K562 (cell line): ENCODE data around the gene MYL12B. TPM values are rescaled to one million over a fixed set of nuclear protein-coding genes. Genes with fewer than 3 reads are reported as not detected.

Source experiments
- ARHGAP35 ChIP-seq: fragments of 450-650 bp; IDR thresholded peaks from 2 replicates; pipeline ENCODE4 v1.6.1; 2018; ENCODE audit not compliant: partially characterized antibody
- BCOR ChIP-seq: fragments of 450-650 bp; IDR thresholded peaks from 2 replicates; pipeline ENCODE4 v1.6.1; 2016
- CHD1 ChIP-seq: fragments of 200-600 bp; sonication (generic); IDR thresholded peaks from one replicate; pipeline ENCODE4 v1.6.1; 2012; ENCODE audit warnings: mild to moderate bottlenecking, moderate library complexity, low read length, inconsistent platforms
- CHD4 ChIP-seq: fragments of 200-600 bp; sonication (generic); IDR thresholded peaks from 3 replicates; pipeline ENCODE4 v1.6.1; 2012; ENCODE audit warnings: low read depth, mild to moderate bottlenecking, mixed read lengths, low read length, inconsistent platforms; ENCODE audit not compliant: insufficient read depth, insufficient replicate concordance, poor library complexity, severe bottlenecking
- COPS2 ChIP-seq: fragments of 450-650 bp; conservative IDR thresholded peaks from 2 replicates; pipeline ENCODE4 v1.6.1; 2016; ENCODE audit warnings: mild to moderate bottlenecking, moderate library complexity
- ETS2 ChIP-seq: IDR thresholded peaks from 2 replicates; pipeline ENCODE4 v1.6.1; 2016; ENCODE audit warnings: borderline replicate concordance, missing genetic modification characterization, mild to moderate bottlenecking, moderate library complexity, missing compliant biosample characterization; ENCODE audit not compliant: poor library complexity, severe bottlenecking
- MAFK ChIP-seq: IDR thresholded peaks from 2 replicates; pipeline ENCODE4 v1.6.1; 2011; ENCODE audit warnings: low read length, improper control_type of control experiment
- MAZ ChIP-seq, 2 experiments: fragments of 450-650 bp in 1 of 2; sonication (generic) in 1 of 2; formaldehyde crosslinking; IDR thresholded peaks in 1 of 2; conservative IDR thresholded peaks in 1 of 2; 2 replicates each; pipeline versions ENCODE4 v1.4.0 to v1.5.0; 2020; ENCODE audit warnings: mild to moderate bottlenecking in 1 of 2, missing genetic modification reagents in 1 of 2
- MCM3 ChIP-seq: fragments of 450-650 bp; IDR thresholded peaks from 2 replicates; pipeline ENCODE4 v1.6.1; 2016
- MTA3 ChIP-seq: fragments of 450-650 bp; formaldehyde crosslinking; IDR thresholded peaks from 2 replicates; pipeline ENCODE4 v1.6.1; 2017; ENCODE audit warnings: mild to moderate bottlenecking, borderline replicate concordance
- NR3C1 ChIP-seq: sonication (generic); formaldehyde crosslinking; IDR thresholded peaks from 2 replicates; pipeline ENCODE4 v1.8.1; 2022; ENCODE audit warnings: missing genetic modification reagents
- PHB ChIP-seq: fragments of 250-450 bp; sonication (Bioruptor Pico); IDR thresholded peaks from 2 replicates; pipeline ENCODE4 v1.5.0; 2021
- PHF20 ChIP-seq: fragments of 450-650 bp; IDR thresholded peaks from 2 replicates; pipeline ENCODE4 v1.6.1; 2018; ENCODE audit not compliant: partially characterized antibody
- PHF21A ChIP-seq: fragments of 450-650 bp; IDR thresholded peaks from 2 replicates; pipeline ENCODE4 v1.6.1; 2017; ENCODE audit warnings: low read depth, borderline replicate concordance
- PHTF2 ChIP-seq: fragments of 250-450 bp; sonication (Bioruptor Pico); IDR thresholded peaks from 2 replicates; pipeline ENCODE4 v1.5.0; 2021; ENCODE audit warnings: mild to moderate bottlenecking
- PTRF ChIP-seq: fragments of 450-650 bp; IDR thresholded peaks from 2 replicates; pipeline ENCODE4 v1.6.1; 2016; ENCODE audit warnings: mild to moderate bottlenecking, missing genetic modification characterization, missing compliant biosample characterization
- RNF2 ChIP-seq: sonication (generic); IDR thresholded peaks from 2 replicates; pipeline ENCODE4 v1.6.1; 2016
- SAFB ChIP-seq: fragments of 200-400 bp; formaldehyde crosslinking; IDR thresholded peaks from 2 replicates; pipeline ENCODE4 v1.6.1; 2017; ENCODE audit warnings: low read depth, low read length, borderline replicate concordance
- SRSF1 ChIP-seq: fragments of 200-400 bp; formaldehyde crosslinking; IDR thresholded peaks from 2 replicates; pipeline ENCODE4 v1.6.1; 2017; ENCODE audit warnings: mild to moderate bottlenecking, low read depth, low read length, moderate library complexity
- SRSF3 ChIP-seq: fragments of 200-400 bp; formaldehyde crosslinking; IDR thresholded peaks from 2 replicates; pipeline ENCODE4 v1.6.1; 2016; ENCODE audit warnings: mild to moderate bottlenecking, low read length, moderate library complexity; ENCODE audit not compliant: insufficient read depth
- SRSF9 ChIP-seq: fragments of 200-400 bp; formaldehyde crosslinking; IDR thresholded peaks from 2 replicates; pipeline ENCODE4 v1.6.1; 2017; ENCODE audit warnings: low read depth, low read length, borderline replicate concordance
- TFAP4 ChIP-seq: sonication (generic); formaldehyde crosslinking; IDR thresholded peaks from 2 replicates; pipeline ENCODE4 v1.8.0; 2022; ENCODE audit warnings: missing genetic modification reagents, mild to moderate bottlenecking, moderate library complexity, borderline replicate concordance
- THRAP3 ChIP-seq: fragments of 450-650 bp; IDR thresholded peaks from 2 replicates; pipeline ENCODE4 v1.6.1; 2016; ENCODE audit warnings: mild to moderate bottlenecking, inconsistent platforms, borderline replicate concordance
- ZNF274 ChIP-seq: IDR thresholded peaks from 2 replicates; pipeline ENCODE4 v1.6.1; 2011; ENCODE audit warnings: low read depth, mild to moderate bottlenecking, low read length, moderate library complexity, borderline replicate concordance
- ZNF347 ChIP-seq: fragments of 450-650 bp; formaldehyde crosslinking; IDR thresholded peaks from 2 replicates; pipeline ENCODE4 v1.4.0; 2020; ENCODE audit warnings: low read depth, mild to moderate bottlenecking, moderate library complexity
- ZNF57 ChIP-seq: fragments of 450-650 bp; formaldehyde crosslinking; IDR thresholded peaks from 2 replicates; pipeline ENCODE4 v1.4.0; 2020; ENCODE audit warnings: mild to moderate bottlenecking, moderate library complexity
- ZNF780A ChIP-seq: fragments of 250-450 bp; sonication (Bioruptor Pico); IDR thresholded peaks from 2 replicates; pipeline ENCODE4 v1.5.0; 2021; ENCODE audit warnings: mild to moderate bottlenecking
- polyA plus RNA-seq, 8 experiments: library from polyadenylated mRNA; depleted of rRNA in 4 of 8; stranded (reverse) in 5 of 8; unstranded in 3 of 8; fragments of >200 nt; fragmentation: Nextera tagmentation in 2 of 8; fragmentation: Illumina TruSeq in 1 of 8; extraction: Ambion mirVana in 2 of 8; extraction: Trizol in 1 of 8; gene quantifications; 2 replicates each; pipeline versions ENCODE4 v1.2.1 to v1.2.3, GENCODE V29; 2011 to 2014; ENCODE audit warnings: inconsistent platforms in 1 of 8, missing spikeins in 1 of 8
- total RNA-seq, 7 experiments: library from RNA; depleted of rRNA in 6 of 7; stranded (reverse); fragments of >200 nt in 6 of 7; fragmentation: Illumina TruSeq in 2 of 7; extraction: Trizol in 2 of 7; gene quantifications; 2 replicates each; pipeline versions ENCODE4 v1.2.1 to v1.2.3, GENCODE V29; 2011 to 2021; ENCODE audit warnings: low replicate concordance in 1 of 7
- TF ChIP-seq, protein P1 (sequence below): IDR thresholded peaks from 3 replicates; pipeline ENCODE4 v1.6.1; 2011; ENCODE audit warnings: borderline replicate concordance, mild to moderate bottlenecking; ENCODE audit not compliant: insufficient read length, insufficient read depth
- TF ChIP-seq, protein P2 (sequence below): fragments of 250-450 bp; sonication (Bioruptor Pico); IDR thresholded peaks from 2 replicates; pipeline ENCODE4 v1.8.0; 2021; ENCODE audit warnings: moderate library complexity, mild to moderate bottlenecking, inconsistent platforms

Gene MYL12B
- total and polyA plus RNA-seq, 9 of the 15 experiments (the other 6 are each of a cell fraction or from before 2014, with no cell fraction given): 220 to 995 (median 463) TPM

- TF ChIP-seq, protein P1, sequence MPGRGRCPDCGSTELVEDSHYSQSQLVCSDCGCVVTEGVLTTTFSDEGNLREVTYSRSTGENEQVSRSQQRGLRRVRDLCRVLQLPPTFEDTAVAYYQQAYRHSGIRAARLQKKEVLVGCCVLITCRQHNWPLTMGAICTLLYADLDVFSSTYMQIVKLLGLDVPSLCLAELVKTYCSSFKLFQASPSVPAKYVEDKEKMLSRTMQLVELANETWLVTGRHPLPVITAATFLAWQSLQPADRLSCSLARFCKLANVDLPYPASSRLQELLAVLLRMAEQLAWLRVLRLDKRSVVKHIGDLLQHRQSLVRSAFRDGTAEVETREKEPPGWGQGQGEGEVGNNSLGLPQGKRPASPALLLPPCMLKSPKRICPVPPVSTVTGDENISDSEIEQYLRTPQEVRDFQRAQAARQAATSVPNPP: no peak
- TF ChIP-seq, protein P2, sequence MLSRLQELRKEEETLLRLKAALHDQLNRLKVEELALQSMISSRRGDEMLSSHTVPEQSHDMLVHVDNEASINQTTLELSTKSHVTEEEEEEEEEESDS (CRISPR knock-in tag): no peak
- TF ChIP-seq SRSF1 (0 out of 2 replicates have a peak, but pooled peaks have one; percentile 65), ZNF57 (no peak; the same call in 1 of the 2 replicates), RNF2 (peak; percentile 96), CHD1 (no peak), ZNF347 (CRISPR knock-in tag) (peak; percentile 28; the same call in 1 of the 2 replicates), TFAP4 (CRISPR knock-in tag) (peak; percentile 85; the same call in 1 of the 2 replicates), THRAP3 (no peak), SRSF3 (peak; percentile 80; the same call in 1 of the 2 replicates), SAFB (no peak), ARHGAP35 (no peak), ZNF274 (no peak), MTA3 (peak; percentile 83), NR3C1 (CRISPR knock-in tag) (no peak), CHD4 (peak; percentile 36), BCOR (peak; percentile 40; the same call in 1 of the 2 replicates), MAFK (peak; percentile 40; the same call in 1 of the 2 replicates), SRSF9 (no peak), PHF21A (no peak), PHB (CRISPR knock-in tag) (peak; percentile 41; the same call in 1 of the 2 replicates), PHTF2 (CRISPR knock-in tag) (no peak; the same call in 1 of the 2 replicates), PTRF (no peak), PHF20 (no peak), ETS2 (tag) (no peak), MCM3 (no peak), MAZ (CRISPR knock-in tag; conservative IDR thresholded peaks at IDR 0.05 in 1 of 2, IDR thresholded peaks at IDR 0.05 in 1 of 2) (peak; percentile 42 to 62), ZNF780A (no peak), COPS2 (no peak)
Observed at GRCh38 chr18:3247240-3248061, 14.5 kb upstream of the MYL12B start, which contains the start of gene MYL12A (continued).
